Measurements from ENCODE around the gene FBXO27.

DNA sequence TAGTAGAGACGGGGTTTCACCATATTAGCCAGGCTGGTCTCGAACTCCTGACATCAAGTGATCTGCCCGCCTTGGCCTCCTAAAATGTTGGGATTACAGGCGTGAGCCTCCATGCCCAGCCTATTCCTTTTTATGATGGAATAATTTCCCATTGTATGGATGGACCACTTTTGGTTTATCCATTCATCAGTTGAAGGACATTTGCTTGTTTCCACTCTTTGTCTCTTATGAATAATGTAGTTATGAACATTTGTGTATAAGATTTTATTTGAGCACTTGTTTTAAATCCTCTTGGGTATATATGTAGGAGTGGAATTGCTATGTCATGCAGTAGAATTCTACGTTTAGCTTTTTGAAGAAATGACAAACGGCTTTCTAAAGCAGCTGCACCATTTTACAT is 23.3 kb downstream of the FBXO27 start:
- TF ChIP-seq, protein P1, sequence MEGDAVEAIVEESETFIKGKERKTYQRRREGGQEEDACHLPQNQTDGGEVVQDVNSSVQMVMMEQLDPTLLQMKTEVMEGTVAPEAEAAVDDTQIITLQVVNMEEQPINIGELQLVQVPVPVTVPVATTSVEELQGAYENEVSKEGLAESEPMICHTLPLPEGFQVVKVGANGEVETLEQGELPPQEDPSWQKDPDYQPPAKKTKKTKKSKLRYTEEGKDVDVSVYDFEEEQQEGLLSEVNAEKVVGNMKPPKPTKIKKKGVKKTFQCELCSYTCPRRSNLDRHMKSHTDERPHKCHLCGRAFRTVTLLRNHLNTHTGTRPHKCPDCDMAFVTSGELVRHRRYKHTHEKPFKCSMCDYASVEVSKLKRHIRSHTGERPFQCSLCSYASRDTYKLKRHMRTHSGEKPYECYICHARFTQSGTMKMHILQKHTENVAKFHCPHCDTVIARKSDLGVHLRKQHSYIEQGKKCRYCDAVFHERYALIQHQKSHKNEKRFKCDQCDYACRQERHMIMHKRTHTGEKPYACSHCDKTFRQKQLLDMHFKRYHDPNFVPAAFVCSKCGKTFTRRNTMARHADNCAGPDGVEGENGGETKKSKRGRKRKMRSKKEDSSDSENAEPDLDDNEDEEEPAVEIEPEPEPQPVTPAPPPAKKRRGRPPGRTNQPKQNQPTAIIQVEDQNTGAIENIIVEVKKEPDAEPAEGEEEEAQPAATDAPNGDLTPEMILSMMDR (IDR thresholded peaks at IDR 0.05) = no peak
- no peak for TF ChIP-seq POLR2A (IDR thresholded peaks at IDR 0.05)
